GM18519 (cell line): ENCODE results near the gene FGF22.

Experiments used
- ATAC-seq: cut with Tn5 transposase; IDR thresholded peaks from one replicate; pipeline ENCODE4 v1.9.1; 2021; ENCODE audit warnings: mild to moderate bottlenecking, moderate library complexity; ENCODE audit not compliant: unreplicated experiment, low FRiP score

FGF22 gene

DNA sequence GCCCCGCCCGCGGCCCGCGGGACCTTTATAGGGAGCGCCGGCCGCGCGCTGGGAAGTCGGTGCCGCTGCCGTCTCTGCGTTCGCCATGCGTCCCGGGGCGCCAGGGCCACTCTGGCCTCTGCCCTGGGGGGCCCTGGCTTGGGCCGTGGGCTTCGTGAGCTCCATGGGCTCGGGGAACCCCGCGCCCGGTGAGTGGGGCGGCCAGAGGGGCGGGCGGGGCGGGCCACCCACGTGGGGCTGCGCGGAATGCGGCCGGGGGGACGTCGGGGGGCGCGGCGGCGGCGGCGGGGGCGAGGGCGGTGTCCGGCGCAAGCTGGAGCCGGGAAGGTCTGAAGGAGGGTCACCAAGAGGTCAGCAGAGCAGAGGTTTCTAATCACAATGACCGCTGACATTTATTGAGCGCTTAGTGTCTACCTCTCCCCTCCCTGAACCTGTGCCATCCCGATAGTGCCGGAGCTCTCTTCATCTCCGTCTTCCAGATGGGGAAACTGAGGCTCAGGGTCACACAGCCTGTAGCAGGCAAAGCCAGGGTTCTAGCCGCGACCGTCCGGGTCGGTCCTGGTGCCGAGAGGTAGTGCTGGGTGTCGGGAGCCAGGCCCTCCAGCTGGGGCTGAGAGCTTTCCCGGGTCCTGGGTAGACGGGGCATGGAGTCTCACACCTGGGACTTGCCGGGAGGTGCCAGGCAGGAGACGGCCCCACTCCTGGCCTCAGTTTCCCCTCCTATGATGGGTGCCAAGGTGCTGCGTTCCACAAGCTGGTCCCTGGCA, 36.8 kb downstream of the FGF22 start, which contains the start of gene FSTL3:
FSTL3 (plus strand) TSS at position 54 of the 767 bp plus-strand sequence; CDS start at position 86, 32 bp downstream.
- no peak for ATAC-seq

DNA sequence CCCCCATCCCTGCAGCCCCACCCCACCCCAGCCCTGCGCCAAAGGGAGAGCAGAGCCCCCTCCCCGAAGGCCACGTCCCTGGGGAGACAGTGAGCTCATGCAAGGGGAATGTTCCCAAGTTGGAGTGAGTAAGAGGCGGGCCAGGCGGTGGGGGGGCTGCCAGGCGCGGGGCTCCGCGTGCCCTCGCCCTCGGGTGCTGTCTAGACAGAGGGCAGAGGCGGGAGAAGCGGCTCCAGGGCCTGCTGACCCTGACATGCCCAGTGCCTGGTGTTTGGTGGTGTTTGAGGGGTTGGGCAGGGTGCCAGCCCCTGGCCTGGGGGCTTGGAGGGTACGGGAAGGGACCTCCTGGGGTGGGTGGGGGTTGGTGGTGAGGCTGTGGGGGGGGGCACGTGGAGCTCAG, 37.5 kb downstream of the FGF22 start:
- no peak for ATAC-seq

DNA sequence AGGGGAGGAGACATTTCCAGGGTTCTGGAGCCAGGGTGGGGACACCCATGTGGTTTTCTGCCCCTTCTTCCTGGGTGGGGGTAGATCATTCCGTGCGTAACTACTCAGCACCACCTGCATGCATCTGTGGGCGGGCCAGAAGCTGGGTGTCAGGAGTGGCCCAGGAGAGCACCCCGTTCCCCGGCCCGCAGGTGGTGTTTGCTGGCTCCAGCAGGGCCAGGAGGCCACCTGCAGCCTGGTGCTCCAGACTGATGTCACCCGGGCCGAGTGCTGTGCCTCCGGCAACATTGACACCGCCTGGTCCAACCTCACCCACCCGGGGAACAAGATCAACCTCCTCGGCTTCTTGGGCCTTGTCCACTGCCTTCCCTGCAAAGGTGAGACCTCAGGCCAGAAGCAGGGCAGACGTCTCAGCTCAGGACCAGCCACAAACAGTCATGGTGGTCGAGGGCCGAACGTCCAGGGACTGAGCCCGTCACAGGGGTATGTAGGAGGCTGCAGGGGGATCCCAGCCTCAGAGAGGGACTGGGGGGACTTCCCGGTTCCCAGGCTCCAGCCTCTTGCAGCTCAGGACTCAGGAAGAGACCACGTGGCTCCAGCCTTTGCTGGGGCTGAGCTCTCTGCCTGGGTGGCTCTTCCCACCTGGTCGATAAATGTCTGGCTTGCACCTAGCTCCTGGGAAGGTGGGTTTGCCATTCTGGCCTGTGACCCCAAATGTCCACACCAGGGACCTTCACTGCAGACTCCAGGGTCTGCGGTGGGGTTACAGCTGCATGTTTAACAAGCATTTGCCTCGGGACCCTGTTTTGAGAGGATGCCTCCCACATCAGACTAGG, 38.1 kb downstream of the FGF22 start:
- ATAC-seq, result no peak

DNA sequence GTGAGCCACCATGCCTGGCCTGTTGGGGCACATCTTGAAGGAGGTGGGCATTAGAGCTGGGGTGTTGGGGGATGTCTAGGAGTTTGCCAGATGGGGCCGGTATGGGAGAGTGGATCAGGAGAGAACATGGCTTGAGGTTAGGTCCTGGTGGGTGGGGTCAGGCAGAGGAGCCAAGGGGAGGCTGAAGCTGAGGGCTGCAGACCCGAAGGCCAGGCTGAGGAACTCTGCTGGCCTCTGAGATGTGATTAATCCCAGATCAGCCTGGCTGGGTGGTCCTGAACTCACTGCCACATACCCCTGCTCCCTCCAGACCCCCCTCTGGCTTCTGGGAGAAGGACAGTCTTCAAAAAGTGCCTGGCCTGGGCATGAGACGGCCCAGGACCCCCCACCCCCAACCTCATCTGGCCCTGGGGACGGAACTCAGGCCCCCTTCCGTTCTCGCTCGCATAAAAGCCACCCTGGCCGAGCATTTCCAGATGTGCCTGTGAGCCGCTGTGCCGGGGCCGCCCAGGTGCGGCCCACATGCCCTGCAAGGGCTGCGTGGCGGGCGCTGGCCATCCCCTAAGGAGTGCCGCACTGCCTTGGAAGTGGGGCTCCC, 39.2 kb downstream of the FGF22 start:
- ATAC-seq, result no peak

DNA sequence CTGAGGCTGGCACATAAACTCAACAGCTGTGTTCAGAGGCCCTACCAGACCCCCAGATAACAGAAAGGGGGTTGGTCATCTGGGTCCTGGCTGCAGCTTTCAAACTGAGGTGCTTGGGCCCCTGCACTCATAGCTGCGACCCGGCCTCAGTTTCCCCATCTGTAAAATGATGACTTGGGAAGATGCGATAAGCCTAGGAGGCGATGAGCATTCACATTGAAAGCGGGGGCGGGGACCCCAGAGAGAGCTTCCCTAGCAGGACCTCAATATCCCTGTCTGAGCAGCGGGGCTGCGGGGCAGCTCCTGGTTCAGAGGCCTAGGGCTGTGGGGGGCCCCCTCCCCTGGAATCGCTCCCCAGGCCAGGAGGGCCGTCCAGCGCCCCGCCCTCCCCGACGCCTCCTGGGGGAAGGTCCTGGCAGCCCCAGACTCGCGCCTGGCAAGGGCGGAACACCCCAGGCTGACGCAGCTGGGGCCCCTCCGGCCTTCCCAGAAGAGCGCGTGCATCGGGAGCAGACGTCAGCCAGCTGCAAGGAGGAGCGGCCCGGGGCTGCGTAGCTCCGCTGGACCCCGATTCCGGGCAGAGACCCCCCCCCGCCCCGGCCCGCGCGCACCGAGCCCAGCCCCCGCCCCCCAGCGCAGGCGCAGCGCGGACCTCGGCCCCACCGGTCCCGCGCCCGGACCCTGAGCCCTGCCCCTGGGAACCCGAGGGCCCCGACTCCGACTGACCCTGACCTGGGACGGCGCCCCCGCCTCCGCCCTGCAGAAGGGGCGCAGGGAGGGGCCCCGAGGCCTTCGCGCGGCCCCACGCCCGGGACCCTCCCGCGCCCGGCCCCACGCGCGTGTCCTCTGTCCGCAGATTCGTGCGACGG, 40.0 kb downstream of the FGF22 start:
- peak; percentile 1 for ATAC-seq

- peak; percentile 55 for ATAC-seq
Measured at GRCh38 chr19:680287-681028, 40.8 kb downstream of the FGF22 start.

DNA sequence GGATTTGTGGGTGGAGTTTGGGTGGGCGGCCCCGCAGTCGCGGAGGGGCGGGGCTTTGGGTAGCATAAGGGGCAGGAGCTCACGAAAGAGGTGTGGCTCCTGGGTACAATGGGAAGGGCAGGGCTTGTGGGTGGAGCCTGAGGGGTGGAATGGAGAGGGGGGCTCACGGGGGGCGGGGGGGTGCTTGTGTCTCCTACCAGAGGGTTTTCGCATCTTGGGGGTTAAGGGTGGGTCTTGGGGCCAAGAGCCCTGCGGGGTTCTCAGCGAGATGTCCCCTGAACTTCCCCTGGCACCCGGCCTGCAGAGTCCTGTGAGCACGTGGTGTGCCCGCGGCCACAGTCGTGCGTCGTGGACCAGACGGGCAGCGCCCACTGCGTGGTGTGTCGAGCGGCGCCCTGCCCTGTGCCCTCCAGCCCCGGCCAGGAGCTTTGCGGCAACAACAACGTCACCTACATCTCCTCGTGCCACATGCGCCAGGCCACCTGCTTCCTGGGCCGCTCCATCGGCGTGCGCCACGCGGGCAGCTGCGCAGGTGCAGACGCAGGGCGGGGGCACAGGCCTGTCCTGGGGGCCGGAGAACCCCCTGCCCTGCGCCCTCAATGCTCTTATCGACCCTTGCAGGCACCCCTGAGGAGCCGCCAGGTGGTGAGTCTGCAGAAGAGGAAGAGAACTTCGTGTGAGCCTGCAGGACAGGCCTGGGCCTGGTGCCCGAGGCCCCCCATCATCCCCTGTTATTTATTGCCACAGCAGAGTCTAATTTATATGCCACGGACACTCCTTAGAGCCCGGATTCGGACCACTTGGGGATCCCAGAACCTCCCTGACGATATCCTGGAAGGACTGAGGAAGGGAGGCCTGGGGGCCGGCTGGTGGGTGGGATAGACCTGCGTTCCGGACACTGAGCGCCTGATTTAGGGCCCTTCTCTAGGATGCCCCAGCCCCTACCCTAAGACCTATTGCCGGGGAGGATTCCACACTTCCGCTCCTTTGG, 41.6 kb downstream of the FGF22 start:
- no peak for ATAC-seq

DNA sequence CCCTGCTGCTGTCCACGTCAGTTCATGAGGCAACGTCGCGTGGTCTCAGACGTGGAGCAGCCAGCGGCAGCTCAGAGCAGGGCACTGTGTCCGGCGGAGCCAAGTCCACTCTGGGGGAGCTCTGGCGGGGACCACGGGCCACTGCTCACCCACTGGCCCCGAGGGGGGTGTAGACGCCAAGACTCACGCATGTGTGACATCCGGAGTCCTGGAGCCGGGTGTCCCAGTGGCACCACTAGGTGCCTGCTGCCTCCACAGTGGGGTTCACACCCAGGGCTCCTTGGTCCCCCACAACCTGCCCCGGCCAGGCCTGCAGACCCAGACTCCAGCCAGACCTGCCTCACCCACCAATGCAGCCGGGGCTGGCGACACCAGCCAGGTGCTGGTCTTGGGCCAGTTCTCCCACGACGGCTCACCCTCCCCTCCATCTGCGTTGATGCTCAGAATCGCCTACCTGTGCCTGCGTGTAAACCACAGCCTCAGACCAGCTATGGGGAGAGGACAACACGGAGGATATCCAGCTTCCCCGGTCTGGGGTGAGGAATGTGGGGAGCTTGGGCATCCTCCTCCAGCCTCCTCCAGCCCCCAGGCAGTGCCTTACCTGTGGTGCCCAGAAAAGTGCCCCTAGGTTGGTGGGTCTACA, 43.1 kb downstream of the FGF22 start:
- no peak for ATAC-seq

GRCh38 chr19:685454-685931, 45.8 kb downstream of the FGF22 start:
- no peak for ATAC-seq

DNA sequence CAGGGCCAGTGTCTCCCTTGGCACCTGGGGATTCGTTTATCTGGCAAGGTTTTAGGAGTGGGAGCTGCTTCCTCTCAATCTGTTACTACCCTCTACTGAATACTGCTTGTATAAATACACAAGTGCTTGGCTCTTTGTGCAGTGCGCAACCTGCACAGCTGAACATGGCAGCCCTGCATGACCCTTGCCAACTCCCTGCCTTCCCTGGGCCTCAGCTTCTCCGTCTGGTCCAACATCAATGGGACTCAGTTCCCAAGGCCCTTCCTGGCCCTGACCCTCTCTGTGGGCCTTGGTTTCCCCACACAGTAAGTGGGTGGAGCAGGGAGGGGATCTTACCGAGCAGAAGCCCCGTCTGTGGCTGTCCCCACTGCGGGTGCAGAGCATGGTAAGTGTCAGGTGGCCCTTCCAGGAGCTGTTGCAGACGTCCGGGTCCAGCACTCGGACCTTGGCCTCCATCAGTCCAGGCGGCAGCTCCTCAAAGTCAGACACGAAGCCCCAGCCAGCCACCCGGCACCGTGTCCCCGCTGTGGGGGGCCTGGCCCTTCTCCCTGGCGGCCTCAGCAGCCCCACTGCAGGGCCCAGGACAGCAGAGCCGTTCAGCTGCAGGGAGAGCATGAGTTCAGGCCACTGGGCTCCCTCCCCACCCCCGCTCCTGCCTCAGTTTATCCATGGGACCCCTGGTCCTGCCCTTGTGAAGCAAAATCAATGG, 47.1 kb downstream of the FGF22 start:
- ATAC-seq, result no peak

- ATAC-seq, result no peak
Measured at GRCh38 chr19:687569-688166, 48.0 kb downstream of the FGF22 start.

DNA sequence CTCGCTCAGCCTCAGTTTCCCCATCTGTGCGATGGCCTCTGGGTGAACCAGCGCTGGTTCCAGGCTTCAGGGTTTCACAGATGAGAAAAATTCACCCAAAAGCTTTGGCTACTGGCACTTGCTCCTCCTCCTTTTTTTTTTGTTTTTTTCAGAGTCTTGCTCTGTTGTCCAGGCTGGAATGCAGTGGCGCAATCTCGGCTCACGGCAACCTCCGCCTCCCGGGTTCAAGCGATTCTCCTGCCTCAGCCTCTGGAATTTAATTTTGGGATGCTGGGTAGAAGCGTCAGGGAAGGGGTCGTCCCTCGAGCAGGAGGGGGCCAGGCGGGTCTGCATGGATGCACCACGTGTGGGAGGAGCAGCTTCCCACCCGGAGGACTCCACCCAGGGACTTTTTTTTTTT, 48.5 kb downstream of the FGF22 start:
- no peak for ATAC-seq

GRCh38 chr19:688992-689391, 49.3 kb downstream of the FGF22 start:
- no peak for ATAC-seq

GRCh38 chr19:690203-690602, 50.5 kb downstream of the FGF22 start:
- no peak for ATAC-seq
